ENCODE data around the gene FAM83F. TPM values are rescaled to one million over a fixed set of nuclear protein-coding genes. Genes with fewer than 3 reads are reported as not detected.

FAM83F gene
- total and polyA plus RNA-seq, 10 of the 15 experiments (the other 5 are each of a cell fraction or from before 2014, with no cell fraction given): 0.01 to 0.05 (median 0.01) TPM; not detected in 7

GRCh38 chr22:40006641-40007040 is 11.9 kb downstream of the FAM83F start:
- H3K4me3 ChIP-seq: no peak overlapping the region
- no peaks in the 10 kb centered on the region for H3K4me1 ChIP-seq (ENCODE audit: control insufficient read depth, insufficient read depth, low read length)
- ChIA-PET RAD21 (ENCODE audit: unreplicated experiment) (no interaction called here), CTCF (no interaction called here), POLR2A (no interaction called here), SMC1A (ENCODE audit: uncharacterized antibody, unreplicated experiment) (interaction anchor here (1.4 kb wide), 1 partner anchor 30 kb away, joined by 3 read pairs; no protein-coding TSS in a partner anchor)
- H3K9me3 ChIP-seq (replicated peaks; ENCODE audit: control insufficient read depth, insufficient read depth, low read length): no peaks in the 10 kb centered on the region
- no peak overlapping the region for H3K27ac ChIP-seq (ENCODE audit: control insufficient read depth, insufficient read depth)
- H3K9ac ChIP-seq (ENCODE audit: control insufficient read depth, insufficient read depth, low read length): no peak overlapping the region
- no peaks in the 10 kb centered on the region for H3K79me2 ChIP-seq (ENCODE audit: control insufficient read depth, insufficient read depth, low read length)
- 61% methylated on average over 8 of the region's 8 CpGs for WGBS (ENCODE audit: insufficient coverage, insufficient replicate concordance, low lambda C conversion rate, missing lambda C conversion rate)
- no peak overlapping the region for H2AFZ ChIP-seq (ENCODE audit: control insufficient read depth, low read depth, low read length)
- TF ChIP-seq ZZZ3 (IDR thresholded peaks at IDR 0.05; ENCODE audit: control insufficient read depth, insufficient read length, low read depth) (no peak), DPF2 (IDR thresholded peaks at IDR 0.05) (no peak), NBN (IDR thresholded peaks at IDR 0.05) (no peak), MYC (IDR thresholded peaks at IDR 0.05; ENCODE audit: insufficient read depth, insufficient read length, insufficient replicate concordance, low read length, severe bottlenecking) (no peak), BCLAF1 (IDR thresholded peaks at IDR 0.05) (no peak), NR2C2 (IDR thresholded peaks at IDR 0.05; ENCODE audit: borderline replicate concordance, control insufficient read depth, insufficient read length, low read depth) (no peak), POU2F2 (IDR thresholded peaks at IDR 0.05; ENCODE audit: borderline replicate concordance, low read depth, low read length) (no peak)
- TF ChIP-seq, protein P1, sequence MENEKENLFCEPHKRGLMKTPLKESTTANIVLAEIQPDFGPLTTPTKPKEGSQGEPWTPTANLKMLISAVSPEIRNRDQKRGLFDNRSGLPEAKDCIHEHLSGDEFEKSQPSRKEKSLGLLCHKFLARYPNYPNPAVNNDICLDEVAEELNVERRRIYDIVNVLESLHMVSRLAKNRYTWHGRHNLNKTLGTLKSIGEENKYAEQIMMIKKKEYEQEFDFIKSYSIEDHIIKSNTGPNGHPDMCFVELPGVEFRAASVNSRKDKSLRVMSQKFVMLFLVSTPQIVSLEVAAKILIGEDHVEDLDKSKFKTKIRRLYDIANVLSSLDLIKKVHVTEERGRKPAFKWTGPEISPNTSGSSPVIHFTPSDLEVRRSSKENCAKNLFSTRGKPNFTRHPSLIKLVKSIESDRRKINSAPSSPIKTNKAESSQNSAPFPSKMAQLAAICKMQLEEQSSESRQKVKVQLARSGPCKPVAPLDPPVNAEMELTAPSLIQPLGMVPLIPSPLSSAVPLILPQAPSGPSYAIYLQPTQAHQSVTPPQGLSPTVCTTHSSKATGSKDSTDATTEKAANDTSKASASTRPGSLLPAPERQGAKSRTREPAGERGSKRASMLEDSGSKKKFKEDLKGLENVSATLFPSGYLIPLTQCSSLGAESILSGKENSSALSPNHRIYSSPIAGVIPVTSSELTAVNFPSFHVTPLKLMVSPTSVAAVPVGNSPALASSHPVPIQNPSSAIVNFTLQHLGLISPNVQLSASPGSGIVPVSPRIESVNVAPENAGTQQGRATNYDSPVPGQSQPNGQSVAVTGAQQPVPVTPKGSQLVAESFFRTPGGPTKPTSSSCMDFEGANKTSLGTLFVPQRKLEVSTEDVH (IDR thresholded peaks at IDR 0.05; ENCODE audit: low read depth, partially characterized antibody): no peak
- TF ChIP-seq, protein P2, sequence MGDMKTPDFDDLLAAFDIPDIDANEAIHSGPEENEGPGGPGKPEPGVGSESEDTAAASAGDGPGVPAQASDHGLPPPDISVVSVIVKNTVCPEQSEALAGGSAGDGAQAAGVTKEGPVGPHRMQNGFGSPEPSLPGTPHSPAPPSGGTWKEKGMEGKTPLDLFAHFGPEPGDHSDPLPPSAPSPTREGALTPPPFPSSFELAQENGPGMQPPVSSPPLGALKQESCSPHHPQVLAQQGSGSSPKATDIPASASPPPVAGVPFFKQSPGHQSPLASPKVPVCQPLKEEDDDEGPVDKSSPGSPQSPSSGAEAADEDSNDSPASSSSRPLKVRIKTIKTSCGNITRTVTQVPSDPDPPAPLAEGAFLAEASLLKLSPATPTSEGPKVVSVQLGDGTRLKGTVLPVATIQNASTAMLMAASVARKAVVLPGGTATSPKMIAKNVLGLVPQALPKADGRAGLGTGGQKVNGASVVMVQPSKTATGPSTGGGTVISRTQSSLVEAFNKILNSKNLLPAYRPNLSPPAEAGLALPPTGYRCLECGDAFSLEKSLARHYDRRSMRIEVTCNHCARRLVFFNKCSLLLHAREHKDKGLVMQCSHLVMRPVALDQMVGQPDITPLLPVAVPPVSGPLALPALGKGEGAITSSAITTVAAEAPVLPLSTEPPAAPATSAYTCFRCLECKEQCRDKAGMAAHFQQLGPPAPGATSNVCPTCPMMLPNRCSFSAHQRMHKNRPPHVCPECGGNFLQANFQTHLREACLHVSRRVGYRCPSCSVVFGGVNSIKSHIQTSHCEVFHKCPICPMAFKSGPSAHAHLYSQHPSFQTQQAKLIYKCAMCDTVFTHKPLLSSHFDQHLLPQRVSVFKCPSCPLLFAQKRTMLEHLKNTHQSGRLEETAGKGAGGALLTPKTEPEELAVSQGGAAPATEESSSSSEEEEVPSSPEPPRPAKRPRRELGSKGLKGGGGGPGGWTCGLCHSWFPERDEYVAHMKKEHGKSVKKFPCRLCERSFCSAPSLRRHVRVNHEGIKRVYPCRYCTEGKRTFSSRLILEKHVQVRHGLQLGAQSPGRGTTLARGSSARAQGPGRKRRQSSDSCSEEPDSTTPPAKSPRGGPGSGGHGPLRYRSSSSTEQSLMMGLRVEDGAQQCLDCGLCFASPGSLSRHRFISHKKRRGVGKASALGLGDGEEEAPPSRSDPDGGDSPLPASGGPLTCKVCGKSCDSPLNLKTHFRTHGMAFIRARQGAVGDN (IDR thresholded peaks at IDR 0.05): no peak
- TF ChIP-seq, protein P3, sequence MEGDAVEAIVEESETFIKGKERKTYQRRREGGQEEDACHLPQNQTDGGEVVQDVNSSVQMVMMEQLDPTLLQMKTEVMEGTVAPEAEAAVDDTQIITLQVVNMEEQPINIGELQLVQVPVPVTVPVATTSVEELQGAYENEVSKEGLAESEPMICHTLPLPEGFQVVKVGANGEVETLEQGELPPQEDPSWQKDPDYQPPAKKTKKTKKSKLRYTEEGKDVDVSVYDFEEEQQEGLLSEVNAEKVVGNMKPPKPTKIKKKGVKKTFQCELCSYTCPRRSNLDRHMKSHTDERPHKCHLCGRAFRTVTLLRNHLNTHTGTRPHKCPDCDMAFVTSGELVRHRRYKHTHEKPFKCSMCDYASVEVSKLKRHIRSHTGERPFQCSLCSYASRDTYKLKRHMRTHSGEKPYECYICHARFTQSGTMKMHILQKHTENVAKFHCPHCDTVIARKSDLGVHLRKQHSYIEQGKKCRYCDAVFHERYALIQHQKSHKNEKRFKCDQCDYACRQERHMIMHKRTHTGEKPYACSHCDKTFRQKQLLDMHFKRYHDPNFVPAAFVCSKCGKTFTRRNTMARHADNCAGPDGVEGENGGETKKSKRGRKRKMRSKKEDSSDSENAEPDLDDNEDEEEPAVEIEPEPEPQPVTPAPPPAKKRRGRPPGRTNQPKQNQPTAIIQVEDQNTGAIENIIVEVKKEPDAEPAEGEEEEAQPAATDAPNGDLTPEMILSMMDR (IDR thresholded peaks at IDR 0.05 in 2 of 3, conservative IDR thresholded peaks at IDR 0.05 in 1 of 3; ENCODE audit: control insufficient read depth in 2 of 3, extremely low read depth in 1 of 3, insufficient read depth in 1 of 3, low read depth in 3 of 3, low read length in 3 of 3): no peak
- DNase-seq (ENCODE audit: low read depth, low spot score): no peak
- intact Hi-C loops (cut with micrococcal nuclease; ENCODE audit: unreplicated experiment) (no loop called here), in situ Hi-C loops (cut with MboI) (no loop called here)
- no TSS peak for BruUV-seq (replicated peaks)
- FAIRE-seq: no peak
- ATAC-seq: no peak
- H3K4me2 ChIP-seq (ENCODE audit: control insufficient read depth, insufficient read depth): no peak overlapping the region
- no peaks in the 10 kb centered on the region for H4K20me1 ChIP-seq (ENCODE audit: control insufficient read depth, insufficient read depth)
- peaks cover 3 to 11% of the 10 kb centered on the region in 2 experiments; a peak in 3 of 4 replicates for H3K27me3 ChIP-seq (replicated peaks in 1 of 2; ENCODE audit: control insufficient read depth in 2 of 2, insufficient read depth in 2 of 2, low read length in 1 of 2)
- no peaks in the 10 kb centered on the region for H3K36me3 ChIP-seq (ENCODE audit: control insufficient read depth in 2 of 2, insufficient read depth in 2 of 2, low read length in 1 of 2)

All from GM12878 (cell line).